Measurements from ENCODE around the gene PLEKHG5. TPM values are rescaled to one million over a fixed set of nuclear protein-coding genes. Genes with fewer than 3 reads are reported as not detected.
"Not testable (repeated sequence)": the region's sequence is repeated elsewhere in the genome, so short reads cannot be mapped to it uniquely, and the experiment has no call there.

PLEKHG5 gene
- total and polyA plus RNA-seq, 12 donors = 2.0 to 96.3 (median 18.4) TPM

- Histone ChIP-seq H3K36me3 (replicated peaks in 1 of 2) (no peaks in the 10 kb centered on the region), H3K27ac (no peak overlapping the region), H3K4me3 (no peak overlapping the region), H3K9me3 (replicated peaks in 1 of 3) (no peaks in the 10 kb centered on the region), H3K4me1 (replicated peaks in 1 of 2) (peaks cover 0 to 3% of the 10 kb centered on the region in 2 donors), H3K27me3 (peaks cover 47% of the 10 kb centered on the region)
- intact Hi-C loops (cut with DNase I) = no loop called here
- no peak for TF ChIP-seq POLR2A (IDR thresholded peaks at IDR 0.05)
- TF ChIP-seq, protein P1, sequence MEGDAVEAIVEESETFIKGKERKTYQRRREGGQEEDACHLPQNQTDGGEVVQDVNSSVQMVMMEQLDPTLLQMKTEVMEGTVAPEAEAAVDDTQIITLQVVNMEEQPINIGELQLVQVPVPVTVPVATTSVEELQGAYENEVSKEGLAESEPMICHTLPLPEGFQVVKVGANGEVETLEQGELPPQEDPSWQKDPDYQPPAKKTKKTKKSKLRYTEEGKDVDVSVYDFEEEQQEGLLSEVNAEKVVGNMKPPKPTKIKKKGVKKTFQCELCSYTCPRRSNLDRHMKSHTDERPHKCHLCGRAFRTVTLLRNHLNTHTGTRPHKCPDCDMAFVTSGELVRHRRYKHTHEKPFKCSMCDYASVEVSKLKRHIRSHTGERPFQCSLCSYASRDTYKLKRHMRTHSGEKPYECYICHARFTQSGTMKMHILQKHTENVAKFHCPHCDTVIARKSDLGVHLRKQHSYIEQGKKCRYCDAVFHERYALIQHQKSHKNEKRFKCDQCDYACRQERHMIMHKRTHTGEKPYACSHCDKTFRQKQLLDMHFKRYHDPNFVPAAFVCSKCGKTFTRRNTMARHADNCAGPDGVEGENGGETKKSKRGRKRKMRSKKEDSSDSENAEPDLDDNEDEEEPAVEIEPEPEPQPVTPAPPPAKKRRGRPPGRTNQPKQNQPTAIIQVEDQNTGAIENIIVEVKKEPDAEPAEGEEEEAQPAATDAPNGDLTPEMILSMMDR (IDR thresholded peaks at IDR 0.05) = no peak
- 3 to 26% (median 5%) methylated on average over 25 to 115 of the region's 115 CpGs; no CpG with 5 or more reads in 1 of the 4 donors for WGBS, 4 donors
- no peak for DNase-seq
These were observed 36.4 kb downstream of the PLEKHG5 start for GRCh38 chr1:6454856-6455751.

DNA sequence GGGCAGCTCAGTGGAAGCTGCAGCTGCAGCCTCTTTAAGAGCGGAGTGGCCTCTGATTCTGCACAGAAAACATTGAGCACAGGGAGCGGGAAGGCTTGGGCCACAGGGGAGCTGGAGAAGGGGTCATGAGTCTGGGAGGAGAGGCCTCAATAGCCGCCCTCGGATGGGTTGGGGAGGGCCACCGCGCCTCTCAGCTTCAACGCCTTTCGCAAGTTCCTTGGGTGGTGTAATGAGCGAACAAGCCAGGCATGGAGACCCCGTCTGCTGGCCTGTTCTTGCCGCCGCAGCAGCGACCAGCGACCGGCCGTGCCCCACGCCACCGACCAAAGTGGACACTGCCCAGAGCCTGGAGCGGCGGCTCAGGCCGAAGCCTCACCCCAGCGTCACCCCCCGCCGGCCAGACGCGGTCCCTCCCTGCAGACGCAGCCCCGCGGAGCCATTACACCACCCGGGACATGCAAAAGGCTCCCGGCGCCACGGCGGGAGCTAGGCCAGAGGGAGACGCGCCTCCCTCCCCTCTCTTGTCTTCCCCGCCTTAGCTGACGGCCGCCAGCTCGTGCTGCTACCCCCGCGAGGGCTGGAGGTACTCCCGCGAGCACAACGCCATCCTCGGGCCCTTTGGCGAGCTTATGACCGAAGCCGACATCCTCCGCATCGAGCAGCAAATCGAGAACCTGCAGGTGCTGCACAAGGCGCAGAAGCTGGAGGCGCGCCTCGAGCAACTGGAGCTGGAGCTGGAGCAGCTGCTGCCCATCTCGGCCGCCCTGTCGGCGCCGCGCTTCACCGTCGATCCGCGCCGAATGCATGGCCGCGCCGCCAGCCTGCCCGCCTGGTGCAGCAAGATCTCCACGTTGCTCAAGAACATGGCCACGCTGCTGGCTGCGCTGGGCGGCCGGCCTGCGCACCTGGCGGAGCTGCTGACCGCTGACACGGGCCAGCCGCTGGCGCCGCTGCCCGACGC lies 37.3 kb downstream of the PLEKHG5 start:
- peaks cover 57% of the 10 kb centered on the region for H3K27me3 ChIP-seq
- H3K27ac ChIP-seq; H3K9me3 ChIP-seq (replicated peaks in 1 of 3); intact Hi-C loops (cut with DNase I); H3K36me3 ChIP-seq (replicated peaks in 1 of 2); H3K4me3 ChIP-seq; H3K4me1 ChIP-seq (replicated peaks in 1 of 2); DNase-seq: not testable (repeated sequence)
- 10 to 45% (median 17%) methylated on average over 4 to 85 of the region's 85 CpGs for WGBS, 4 donors

DNA sequence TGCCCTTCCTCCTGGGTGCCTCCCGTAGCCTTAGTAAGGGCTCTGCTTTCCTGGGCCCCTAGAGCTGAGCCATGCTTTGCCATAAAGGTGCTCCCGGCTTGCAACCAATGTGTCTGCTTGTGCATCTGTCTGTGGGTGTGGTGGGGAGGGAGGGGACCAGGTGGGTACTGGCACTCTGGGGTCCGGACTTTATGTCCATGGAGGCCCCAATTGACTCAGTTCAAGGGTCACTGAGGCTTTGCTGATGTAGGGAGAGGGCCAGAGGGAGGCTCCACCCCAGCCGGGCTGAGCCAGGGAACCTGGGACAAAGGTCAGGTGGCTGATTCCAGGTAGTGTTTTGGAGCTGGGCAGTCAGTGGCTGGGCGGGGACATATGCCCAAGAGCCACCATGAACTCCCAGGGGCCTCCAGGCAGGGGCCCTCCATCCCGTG lies 40.5 kb downstream of the PLEKHG5 start:
- no peak for DNase-seq
- no peak overlapping the region for H3K27ac ChIP-seq
- TF ChIP-seq, protein P1 (IDR thresholded peaks at IDR 0.05) = no peak
- TF ChIP-seq POLR2A (IDR thresholded peaks at IDR 0.05) = no peak
- H3K9me3 ChIP-seq (replicated peaks in 1 of 3) = no peaks in the 10 kb centered on the region
- peaks cover 72% of the 10 kb centered on the region for H3K27me3 ChIP-seq
- H3K4me3 ChIP-seq = no peak overlapping the region
- no peaks in the 10 kb centered on the region for H3K4me1 ChIP-seq (replicated peaks in 1 of 2)
- intact Hi-C loops (cut with DNase I) = no loop called here
- no peaks in the 10 kb centered on the region for H3K36me3 ChIP-seq (replicated peaks in 1 of 2)
- WGBS, 4 donors = 56 to 76% (median 62%) methylated on average over 3 to 6 of the region's 6 CpGs

GRCh38 chr1:6450486-6450885 lies 41.0 kb downstream of the PLEKHG5 start:
- 40 to 54% (median 45%) methylated on average over 10 of the region's 10 CpGs for WGBS, 4 donors
- H3K4me3 ChIP-seq; DNase-seq; H3K4me1 ChIP-seq (replicated peaks in 1 of 2); H3K27ac ChIP-seq; H3K36me3 ChIP-seq (replicated peaks in 1 of 2); intact Hi-C loops (cut with DNase I); H3K9me3 ChIP-seq (replicated peaks in 1 of 3): not testable (repeated sequence)
- H3K27me3 ChIP-seq = peaks cover 68% of the 10 kb centered on the region

- Histone ChIP-seq H3K4me1 (replicated peaks in 1 of 2) (no peaks in the 10 kb centered on the region), H3K9me3 (replicated peaks in 1 of 3) (no peaks in the 10 kb centered on the region), H3K27ac (no peak overlapping the region), H3K36me3 (replicated peaks in 1 of 2) (no peaks in the 10 kb centered on the region), H3K27me3 (peaks cover 64% of the 10 kb centered on the region), H3K4me3 (no peak overlapping the region)
- TF ChIP-seq POLR2A (IDR thresholded peaks at IDR 0.05) = no peak
- TF ChIP-seq, protein P1 (IDR thresholded peaks at IDR 0.05) = no peak
- no peak for DNase-seq
- intact Hi-C loops (cut with DNase I) = no loop called here
- WGBS, 4 donors = 32 to 45% (median 33%) methylated on average over 6 to 7 of the region's 7 CpGs
These were observed 41.4 kb downstream of the PLEKHG5 start for GRCh38 chr1:6450005-6450450.

All from adrenal gland (tissue), 12 donors.